Globus pallidus (tissue), 1 donor: ENCODE data around the gene RALGPS2.

ENCODE experiments used
- DNase-seq: peaks from one replicate; pipeline ENCODE4 v3.0.0-alpha.2; 2015; ENCODE audit warnings: low spot score

The RALGPS2 gene

DNA sequence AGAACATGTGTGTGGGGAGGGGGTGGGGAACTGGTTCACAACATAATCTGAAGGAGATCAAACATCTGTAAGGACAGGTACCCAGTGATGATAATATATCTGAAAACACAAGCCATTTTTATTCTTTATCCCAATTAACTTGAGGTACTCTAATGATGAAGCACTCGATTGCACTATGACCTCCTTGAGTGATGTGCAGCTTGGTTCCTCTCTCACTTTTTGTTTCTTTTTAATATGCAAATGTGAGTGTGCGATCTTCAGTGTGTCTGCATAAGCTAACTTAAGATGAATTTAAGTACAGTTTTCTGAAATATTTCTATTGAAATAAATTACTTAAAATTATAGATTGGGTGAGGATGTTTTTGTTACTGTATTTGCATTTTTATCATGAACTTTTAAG is 196.5 kb downstream of the RALGPS2 start:
- no peak for DNase-seq

DNA sequence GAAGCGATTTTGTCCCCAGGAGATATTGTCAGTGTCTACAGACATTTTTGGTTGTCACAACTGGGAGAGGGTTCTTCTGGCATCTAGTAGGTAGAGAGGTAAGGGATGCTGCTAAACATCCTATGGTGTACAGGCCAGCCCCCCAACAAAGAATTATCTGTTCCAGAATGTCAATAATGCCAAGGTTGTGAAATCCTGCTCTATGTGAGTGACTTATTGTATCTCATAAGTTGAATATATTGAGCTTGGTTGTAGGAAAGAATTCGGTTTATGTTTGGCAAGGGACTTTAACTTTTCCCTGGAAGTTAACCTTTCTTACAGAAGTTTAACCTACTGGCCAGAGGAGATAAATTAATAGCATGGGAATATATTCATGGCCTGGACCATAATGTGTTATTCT is 198.5 kb downstream of the RALGPS2 start:
- DNase-seq, result no peak

DNA sequence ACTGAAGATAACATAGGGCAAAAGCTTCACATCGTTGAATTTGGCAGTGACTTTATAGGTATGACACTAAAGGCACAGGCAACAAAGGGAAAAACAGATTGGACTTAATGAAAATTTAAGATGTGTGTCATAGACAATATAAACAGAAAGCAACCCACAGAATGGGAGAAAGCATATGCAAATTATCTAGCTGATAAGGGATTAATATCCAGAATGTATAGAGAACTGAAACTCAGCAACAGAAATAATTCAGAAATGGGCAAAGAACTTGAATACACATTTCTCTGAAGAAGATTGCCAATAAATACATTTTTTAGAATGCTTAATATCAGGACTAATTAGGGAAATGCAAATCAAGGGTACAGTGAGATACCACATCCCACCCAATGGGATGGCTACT is 201.0 kb downstream of the RALGPS2 start:
- DNase-seq, result no peak

DNA sequence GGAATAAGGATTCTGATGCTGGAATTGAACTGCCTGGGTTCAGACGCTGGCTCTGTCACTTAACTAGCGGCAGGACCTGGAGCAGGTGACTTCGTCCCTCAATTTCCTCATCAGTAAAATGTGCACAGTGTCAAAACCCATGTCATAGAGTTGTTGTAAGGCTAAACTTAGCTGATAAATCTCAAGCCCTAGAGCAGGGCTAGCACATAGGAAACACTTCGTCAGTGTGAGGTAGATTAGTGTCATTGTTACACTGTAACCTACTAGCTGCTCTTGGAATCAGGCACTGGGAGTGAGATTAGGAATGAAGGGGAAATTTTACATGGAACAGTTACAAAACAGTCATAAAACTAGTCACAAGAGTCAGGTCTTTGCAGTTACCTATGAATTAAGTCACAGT is 202.0 kb downstream of the RALGPS2 start:
- no peak for DNase-seq

DNA sequence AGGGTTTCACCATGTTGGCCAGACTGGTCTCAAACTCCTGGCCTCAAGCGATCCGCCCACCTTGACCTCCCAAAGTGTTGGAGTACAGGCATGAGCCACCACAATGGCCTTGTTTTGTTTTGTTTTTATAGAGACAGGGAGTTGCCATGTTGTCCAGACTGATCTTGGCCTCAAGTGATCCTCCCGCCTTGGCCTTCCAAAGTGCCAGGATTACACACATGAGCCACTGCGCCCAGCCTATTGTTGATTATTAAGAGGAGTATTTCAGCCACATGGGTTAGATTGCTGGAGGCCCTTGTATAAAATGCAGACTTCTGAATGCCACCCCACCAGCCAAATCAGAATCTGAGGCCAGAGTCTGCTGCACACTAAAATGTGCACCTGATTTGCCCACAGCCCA is 203.0 kb downstream of the RALGPS2 start:
- no peak for DNase-seq

DNA sequence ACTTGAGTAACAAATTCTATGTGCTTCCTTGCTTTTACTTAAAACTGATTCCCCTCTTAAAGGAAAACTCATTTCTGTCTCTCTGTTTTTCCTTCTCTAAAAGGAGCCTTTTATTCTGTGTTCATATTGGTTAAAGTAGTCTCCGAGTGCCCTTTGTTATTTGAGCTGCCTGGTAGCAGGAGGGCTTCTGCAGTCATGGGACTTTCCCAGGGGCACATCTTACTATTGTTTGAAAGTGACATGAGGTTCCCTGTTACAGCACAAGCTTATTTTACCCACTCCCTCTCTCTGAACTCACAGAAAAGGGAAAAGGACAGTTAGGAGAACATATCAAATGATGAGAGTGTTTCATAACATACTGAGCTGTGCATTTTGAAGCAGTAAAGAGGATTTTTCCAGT is 203.9 kb downstream of the RALGPS2 start:
- no peak for DNase-seq

DNA sequence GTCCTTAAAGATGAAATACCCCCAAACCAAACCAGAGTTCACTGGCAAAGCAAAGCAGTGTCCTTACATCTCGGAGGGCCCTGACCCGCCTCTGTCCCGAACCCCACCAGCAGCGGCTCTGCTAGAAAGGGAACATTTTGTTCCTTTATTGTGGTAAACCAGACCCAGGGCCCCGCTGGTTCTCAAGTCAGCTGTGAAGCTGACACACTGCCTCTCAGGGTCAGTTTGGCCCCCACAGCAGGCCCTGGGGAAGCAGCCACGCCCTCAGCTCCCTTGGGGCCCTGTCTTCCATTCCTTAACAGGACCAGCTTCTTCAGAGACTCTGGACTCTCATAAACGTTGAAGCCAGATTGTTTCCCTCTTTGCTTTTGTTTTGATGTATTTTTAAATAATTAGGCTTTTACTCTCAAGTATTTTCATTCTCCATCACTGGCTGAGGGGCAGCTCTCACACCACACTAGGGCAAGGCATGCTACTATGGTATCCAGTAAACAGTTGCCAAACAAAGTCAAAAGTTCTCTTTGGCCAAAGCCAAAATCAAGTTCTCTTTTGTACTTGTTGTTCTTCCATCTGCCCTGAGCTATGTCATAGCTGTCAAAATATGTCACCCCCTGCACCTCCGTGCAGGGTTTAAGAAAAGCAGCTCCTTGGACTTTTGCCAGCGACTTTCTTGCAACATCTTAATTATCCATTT is 207.0 kb downstream of the RALGPS2 start:
- peak; percentile 37 for DNase-seq

DNA sequence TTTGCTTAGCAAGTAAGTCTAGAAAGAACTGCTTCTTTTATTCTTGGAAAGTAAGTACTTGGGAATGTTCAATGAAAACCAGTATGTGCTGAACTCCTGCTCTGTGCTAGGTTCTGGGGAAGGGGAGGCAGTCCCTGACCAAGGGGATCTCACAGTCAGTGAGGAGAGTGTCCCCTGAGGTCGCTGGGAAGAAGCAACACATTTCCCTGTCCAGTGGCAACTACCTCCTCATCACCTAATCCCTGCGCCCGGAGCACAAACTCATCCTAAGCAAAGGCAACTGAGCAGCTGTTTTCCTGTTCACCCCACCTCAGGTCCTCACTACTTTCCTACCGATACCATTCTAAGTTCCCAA is 207.5 kb downstream of the RALGPS2 start:
- no peak for DNase-seq

DNA sequence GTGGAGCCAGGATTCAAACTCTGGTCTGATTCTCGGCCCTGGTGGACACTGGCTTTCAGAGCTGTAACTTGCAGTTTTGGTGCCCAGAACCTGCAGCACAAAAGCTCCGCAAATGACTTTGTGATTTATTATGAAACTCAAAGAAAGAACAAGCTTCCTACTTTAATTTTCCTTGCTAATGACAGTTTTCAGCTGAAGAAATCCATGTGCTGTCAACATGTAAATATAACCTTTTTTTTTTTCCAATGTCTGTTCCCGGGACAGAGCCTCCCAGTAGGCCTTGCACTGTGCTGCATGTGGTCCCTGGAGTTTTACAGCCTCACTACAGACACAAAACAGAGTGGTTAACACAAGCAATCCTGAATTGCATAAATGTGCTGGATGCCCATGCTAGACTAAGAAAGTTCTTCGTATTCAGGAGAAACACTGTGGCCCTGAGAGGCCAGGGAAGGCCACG is 208.1 kb downstream of the RALGPS2 start:
- DNase-seq, result no peak

DNA sequence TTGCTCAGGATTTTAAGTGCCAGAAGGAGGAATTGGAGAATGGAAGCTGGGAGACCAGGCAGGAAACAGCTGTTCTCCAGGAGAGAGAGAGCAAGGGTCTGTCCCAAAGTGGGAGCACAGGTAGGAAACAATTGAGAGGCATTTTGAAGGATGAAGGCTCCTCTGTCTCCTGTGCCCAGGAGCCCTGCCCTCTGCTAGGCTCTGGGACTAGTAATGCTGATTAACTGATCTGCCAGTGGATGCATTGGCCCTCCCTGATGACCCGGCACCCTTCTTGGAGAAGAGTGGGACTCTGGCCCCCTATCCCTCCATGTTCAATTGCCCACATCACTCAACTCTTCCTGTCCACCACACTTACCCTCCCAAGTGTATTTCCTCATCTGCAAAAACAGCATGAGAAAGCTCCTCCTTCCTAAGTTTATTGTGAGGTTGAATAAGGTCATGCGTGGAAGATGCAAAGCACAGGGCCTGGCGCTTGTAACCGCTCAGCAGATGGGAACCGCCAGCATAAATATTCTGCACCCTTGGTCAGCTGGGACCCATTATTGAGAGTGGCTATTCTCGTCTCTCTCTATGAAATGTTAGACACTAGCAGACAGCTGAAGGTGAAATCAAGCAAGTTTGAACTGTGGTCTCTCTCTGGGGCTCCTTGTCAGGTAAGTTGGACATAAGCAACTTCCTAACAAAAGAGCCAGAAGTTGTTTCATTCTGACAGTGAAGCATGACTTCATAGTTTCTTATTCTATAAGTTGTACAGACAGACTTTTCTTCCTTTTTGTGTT is 208.9 kb downstream of the RALGPS2 start:
- no peak for DNase-seq

DNA sequence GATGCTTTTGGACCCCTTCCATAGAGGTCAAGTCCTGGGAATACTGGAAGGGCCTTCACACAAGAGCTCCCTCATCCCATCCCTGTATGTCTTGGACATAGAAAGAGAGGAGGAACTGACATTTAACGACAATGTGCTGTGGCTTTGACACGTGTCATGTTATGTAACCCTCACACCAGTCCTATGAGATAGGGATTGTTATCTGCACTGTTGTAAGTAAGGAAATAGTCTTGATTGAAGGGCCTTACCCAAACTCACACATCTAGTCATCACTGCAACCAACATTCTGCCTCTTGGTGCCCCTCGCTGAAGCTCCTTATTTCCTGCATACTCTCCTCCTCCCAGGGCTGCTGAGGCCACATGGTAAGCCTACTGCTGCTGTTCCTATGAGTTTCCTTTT is 209.5 kb downstream of the RALGPS2 start:
- DNase-seq, result no peak

DNA sequence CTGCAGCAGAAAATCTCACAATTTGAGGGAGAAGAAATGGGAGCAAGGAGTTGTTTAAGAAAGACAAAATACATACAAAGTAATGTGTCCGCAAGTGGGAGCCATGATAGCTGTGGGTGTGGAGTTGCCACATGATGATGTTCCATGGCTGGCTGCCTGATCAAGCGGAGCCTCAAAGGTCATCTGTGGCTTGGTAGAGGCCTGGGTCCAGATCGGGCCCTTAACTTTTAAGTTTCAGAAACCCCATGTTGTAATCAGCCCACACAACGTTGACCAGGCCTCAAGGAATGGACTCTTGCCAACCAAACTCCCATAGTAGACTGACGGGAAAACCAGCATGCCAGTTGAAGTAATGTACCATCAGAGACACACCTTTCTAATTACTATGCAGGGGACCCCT is 210.6 kb downstream of the RALGPS2 start:
- no peak for DNase-seq

DNA sequence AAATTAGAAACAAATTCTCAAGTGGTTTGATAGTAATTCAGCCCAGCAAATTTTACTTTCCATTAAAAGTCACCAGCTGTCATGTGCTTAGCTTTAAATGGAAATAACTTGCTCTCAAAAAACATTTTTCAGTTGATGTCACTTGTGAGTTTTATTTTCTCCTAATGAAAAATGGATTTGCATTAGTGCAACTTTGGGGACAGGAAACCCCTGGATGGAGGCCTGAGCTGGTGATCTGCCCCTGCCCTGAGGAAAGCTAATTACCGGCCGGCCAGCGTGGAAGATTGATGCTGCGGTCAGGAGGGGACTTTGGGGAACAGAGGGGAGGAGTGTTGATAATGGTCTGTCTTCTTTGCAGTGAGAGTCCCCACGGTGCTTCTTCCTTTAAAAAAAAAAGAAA is 212.7 kb downstream of the RALGPS2 start:
- DNase-seq, result no peak

DNA sequence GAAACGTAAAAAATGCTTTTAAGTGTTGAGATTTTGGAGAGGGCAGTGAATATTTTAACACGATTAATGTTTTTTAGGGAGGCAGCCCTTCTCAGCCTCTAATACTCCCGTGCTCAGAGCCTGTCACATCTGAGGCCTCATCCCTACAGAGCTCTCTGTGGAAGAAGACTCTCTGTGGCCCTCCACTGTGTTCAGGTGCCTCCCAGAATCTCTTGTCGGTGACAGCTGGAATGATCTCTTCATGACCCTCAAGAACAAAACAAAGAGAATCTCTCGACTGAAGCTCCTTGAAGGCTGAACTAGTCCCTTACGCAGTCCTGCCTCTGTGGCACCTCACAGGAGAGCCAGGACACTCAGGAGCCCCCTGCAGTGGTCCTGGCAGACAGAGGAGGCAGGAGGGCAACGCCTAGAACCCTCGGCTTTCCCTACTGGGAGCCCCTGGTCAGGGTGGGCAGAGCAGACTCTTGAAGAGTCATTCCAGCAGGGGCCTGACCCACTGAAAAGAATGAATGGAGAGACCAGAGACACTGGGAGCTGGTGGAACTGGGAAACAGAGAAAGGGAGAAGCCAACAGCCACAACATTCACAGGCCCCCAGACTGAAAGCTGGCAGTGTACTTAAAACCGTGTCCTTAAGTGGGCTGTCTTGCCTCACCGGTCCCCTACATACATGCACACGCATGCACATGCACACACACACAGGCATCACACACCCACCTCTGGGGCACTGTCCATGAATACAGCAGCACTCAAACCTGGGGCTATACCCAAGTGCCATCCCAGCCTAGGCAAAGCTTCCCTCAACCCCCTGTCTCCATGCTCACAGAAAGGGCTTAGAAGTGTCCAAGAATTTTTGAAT is 213.3 kb downstream of the RALGPS2 start:
- DNase-seq, result no peak

DNA sequence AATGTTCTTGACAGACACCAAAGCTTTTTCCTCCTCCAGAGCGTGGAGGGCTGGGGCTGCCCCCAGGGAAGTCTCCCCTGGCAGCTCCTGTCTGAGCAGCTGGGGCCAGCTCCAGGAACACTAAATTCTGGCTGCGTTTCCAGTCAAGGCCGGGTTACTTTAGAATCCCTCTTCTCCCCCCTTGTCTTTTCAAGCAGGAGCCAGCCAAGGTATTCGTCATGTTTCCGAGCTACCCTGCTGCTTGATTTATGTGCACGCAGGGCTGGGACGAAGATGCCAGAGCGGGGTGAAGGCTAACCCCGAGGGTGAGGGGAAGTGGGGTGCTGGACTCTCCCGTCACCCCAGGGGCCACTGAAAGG is 213.9 kb downstream of the RALGPS2 start:
- peak; percentile 7 for DNase-seq

DNA sequence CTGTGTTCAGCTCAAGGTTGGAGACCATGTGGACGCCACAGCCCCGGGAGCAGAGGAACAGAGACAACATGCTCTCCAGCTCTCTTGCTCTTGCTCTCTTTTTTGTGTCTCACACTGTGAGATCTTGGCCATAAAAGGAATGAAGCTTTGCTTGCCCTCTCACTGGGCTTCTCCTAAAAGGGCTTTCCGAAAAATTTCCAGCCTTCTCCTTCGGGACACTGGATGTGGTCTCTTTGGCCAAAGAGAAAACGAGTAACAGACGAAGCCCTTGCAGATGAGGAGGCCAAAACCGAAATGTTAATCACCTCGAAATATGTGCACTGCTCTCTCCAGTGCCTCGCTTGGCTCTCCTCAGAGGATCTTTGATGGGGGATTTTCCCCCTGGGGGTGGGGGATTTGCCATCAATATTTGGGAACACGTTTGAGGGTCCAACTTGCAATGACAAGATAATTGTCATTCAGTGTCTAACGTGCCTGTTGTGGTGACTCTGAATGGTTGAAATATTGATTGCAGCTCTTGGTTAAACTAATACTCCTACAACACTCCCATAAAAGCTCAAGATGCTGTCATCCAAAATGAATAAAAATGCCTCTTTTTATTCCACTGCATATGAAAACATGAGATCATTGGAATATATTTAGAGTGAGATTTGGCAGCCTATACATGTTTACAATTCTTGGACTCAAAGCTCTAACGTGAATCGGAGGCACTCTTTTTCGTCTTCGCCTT is 214.5 kb downstream of the RALGPS2 start:
- no peak for DNase-seq

DNA sequence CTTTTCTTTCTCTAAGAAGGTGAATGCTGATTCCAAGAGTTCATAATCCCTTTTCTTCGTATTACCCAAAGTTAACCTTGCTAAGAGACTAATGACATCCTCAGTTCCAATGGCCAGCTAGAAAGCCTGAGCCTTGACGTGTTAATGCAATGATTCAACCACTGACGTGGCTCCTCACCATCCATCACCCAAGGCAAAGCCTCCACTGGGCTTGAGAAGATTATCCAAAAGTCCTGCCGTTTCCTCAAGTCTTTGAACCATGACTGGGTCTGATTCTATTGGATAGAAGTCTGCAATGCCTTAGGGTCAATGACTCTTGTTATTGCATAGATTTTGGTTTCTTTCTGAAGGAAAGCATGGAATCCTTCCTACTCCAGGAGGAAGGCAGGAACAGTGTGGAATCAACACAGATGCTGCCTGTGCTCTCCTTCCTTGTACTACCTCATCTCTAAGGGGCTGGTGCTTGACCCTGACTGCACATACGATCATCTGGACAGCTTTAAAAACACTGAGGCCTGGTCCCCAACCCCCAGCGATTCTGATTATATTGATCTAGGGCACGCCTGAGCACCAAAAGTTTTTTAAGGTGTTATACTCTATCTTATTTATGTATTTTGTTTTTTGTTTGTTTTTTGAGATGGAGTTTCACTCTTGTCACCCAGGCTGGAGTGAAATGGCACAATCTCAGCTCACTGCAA is 215.2 kb downstream of the RALGPS2 start:
- no peak for DNase-seq

DNA sequence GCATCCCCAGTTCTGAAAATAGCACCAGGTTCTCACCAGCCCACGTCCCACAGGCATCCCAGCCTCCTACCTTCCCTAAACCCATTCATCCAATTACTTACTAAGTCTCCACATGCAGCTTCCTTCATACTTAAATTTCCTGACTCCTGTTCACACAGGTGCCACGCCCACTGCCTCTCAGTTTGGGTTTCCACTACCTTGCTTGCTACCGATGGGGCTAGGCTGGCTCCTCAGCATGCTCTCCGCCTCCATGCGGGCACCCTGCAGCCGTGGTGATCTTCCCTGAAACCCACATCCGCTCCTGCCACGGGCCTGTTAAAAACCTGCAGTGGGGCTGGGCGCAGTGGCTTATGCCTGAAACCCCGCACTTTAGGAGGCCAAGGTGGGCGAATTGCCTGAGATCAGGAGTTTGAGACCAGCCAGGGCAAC is 216.2 kb downstream of the RALGPS2 start:
- DNase-seq, result no peak

DNA sequence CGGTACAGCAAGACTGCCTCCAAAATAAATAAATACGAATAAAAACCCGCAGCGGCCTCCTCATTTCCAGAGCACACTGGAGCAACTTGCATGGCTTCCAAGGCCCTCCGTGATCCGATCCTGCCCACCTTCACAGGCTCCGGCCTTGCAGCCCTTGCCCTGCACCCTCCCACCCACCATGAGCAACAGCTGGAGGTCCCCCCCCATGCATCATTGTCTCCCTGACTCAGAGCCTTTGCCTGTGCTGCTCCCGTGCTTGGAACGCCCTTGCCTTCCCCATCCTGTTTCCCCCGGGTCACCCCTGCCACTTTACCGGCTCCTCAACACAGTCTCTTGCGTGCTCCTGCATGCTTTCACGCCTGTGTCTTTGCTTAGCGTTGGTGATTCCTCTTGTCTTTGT is 216.8 kb downstream of the RALGPS2 start:
- DNase-seq, result no peak

DNA sequence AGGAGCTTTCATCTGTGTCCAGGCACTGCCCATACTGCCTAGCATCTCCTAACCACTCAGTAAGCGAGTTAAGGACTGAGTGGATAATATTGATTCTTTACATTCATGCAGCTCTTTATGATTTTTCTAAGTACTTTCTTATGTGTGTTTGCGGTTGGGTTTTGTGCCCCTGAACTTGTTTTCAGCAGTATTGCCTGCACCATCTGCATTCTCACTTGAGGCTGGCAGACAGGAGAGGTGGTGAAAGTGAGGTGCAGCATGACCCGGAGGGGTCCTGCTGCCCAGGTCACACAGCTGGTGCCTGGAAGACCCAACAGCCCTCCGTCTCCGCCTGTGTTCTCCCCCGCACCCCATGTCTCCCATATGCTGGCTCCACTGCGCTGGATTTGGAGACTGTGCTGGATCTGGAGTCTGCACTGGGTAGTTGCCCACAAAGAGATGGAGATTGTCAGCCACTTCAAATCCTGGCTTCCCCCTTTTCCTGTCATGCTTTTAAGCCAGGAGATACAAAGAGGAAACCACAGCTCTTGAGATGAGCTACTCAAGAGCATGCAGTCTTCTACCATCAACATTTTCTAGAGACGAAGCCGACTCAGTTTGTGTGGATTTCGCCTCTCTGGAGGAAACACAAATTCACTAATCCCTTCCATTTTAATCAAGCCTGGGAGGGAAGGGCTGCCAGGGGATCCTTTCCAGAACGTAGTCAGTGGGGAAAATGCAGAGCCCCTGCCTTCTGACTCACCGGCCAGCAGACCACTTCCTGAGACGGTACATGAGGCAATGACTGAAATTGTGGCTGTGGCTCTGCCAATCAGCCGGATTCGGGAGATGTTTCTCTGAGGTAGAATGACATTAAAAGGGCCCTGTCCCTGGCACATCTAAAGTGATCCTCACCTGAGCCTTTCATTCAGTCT is 217.5 kb downstream of the RALGPS2 start:
- DNase-seq, result no peak
